Mesendoderm (in vitro differentiated cells): ENCODE data around the gene ADGRG6.
"Not testable (repeated sequence)": the region's sequence is repeated elsewhere in the genome, so short reads cannot be mapped to it uniquely, and the experiment has no call there.

Experiments
- DNase-seq: peaks from one replicate; pipeline ENCODE4 v3.0.0; 2013
- H2AK5ac ChIP-seq: 2 replicates; pipeline ENCODE4 v1.6.1; 2013; ENCODE audit warnings: low read length, inconsistent platforms
- H2BK120ac ChIP-seq: 2 replicates; pipeline ENCODE4 v1.6.1; 2013; ENCODE audit warnings: low read depth, mild to moderate bottlenecking, low read length, moderate library complexity, mixed read lengths
- H2BK15ac ChIP-seq: replicated peaks from 2 replicates; pipeline ENCODE4 v1.6.1; 2013; ENCODE audit warnings: low read depth, mild to moderate bottlenecking, moderate library complexity
- H2BK5ac ChIP-seq: 2 replicates; pipeline ENCODE4 v1.6.1; 2013; ENCODE audit warnings: low read length, inconsistent platforms
- H3K18ac ChIP-seq: 2 replicates; pipeline ENCODE4 v1.6.1; 2013; ENCODE audit warnings: mild to moderate bottlenecking, low read length, mixed read lengths
- H3K23ac ChIP-seq: one replicate; pipeline ENCODE4 v1.6.1; 2013; ENCODE audit warnings: low read length
- H3K27ac ChIP-seq: 2 replicates; pipeline ENCODE4 v1.5.1; 2013; ENCODE audit warnings: low read depth, mild to moderate bottlenecking, inconsistent platforms, low read length, moderate library complexity
- H3K27me3 ChIP-seq: 2 replicates; pipeline ENCODE4 v1.6.1; 2013; ENCODE audit warnings: low read length, control low read depth, mild to moderate bottlenecking, inconsistent platforms; ENCODE audit not compliant: insufficient read depth, poor library complexity
- H3K36me3 ChIP-seq: 2 replicates; pipeline ENCODE4 v1.6.1; 2013; ENCODE audit warnings: low read length, inconsistent platforms; ENCODE audit not compliant: control insufficient read depth, insufficient read depth
- H3K4ac ChIP-seq: one replicate; pipeline ENCODE4 v1.6.1; 2013; ENCODE audit warnings: low read depth, mild to moderate bottlenecking, low read length, moderate library complexity
- H3K4me1 ChIP-seq: 2 replicates; pipeline ENCODE4 v1.6.1; 2013; ENCODE audit warnings: low read depth, low read length, inconsistent platforms; ENCODE audit not compliant: control insufficient read depth
- H3K4me2 ChIP-seq: 2 replicates; pipeline ENCODE4 v1.6.1; 2013; ENCODE audit warnings: low read length
- H3K4me3 ChIP-seq: 2 replicates; pipeline ENCODE4 v1.5.1; 2013; ENCODE audit warnings: mild to moderate bottlenecking, low read length
- H3K56ac ChIP-seq: one replicate; pipeline ENCODE4 v1.6.1; 2013; ENCODE audit warnings: low read length
- H3K79me1 ChIP-seq: 2 replicates; pipeline ENCODE4 v1.6.1; 2013; ENCODE audit warnings: low read length, inconsistent platforms
- H3K79me2 ChIP-seq: 2 replicates; pipeline ENCODE4 v1.6.1; 2013; ENCODE audit warnings: mild to moderate bottlenecking, low read length; ENCODE audit not compliant: control insufficient read depth, insufficient read depth
- H3K9ac ChIP-seq: 2 replicates; pipeline ENCODE4 v1.6.1; 2013; ENCODE audit warnings: low read length, inconsistent platforms
- H4K5ac ChIP-seq: one replicate; pipeline ENCODE4 v1.6.1; 2013; ENCODE audit warnings: low read length
- H4K8ac ChIP-seq: one replicate; pipeline ENCODE4 v1.6.1; 2013; ENCODE audit warnings: low read depth, mild to moderate bottlenecking, control low read depth, low read length, moderate library complexity
- WGBS: extraction: QIAGEN DNeasy Blood & Tissue Kit; methylation state at CpG from one replicate; pipeline ENCODE4 v1.1.7; 2013; ENCODE audit warnings: low lambda C conversion rate, missing lambda C conversion rate; ENCODE audit not compliant: insufficient coverage; ENCODE audit errors: extremely low coverage; 5-methylcytosine and 5-hydroxymethylcytosine counted together

ADGRG6 gene

GRCh38 chr6:142343938-142344337 is 42.1 kb downstream of the ADGRG6 start:
- Histone ChIP-seq H3K79me2 (no peaks in the 10 kb centered on the region), H3K56ac (no peak overlapping the region), H2BK15ac (no peak overlapping the region), H3K36me3 (no peaks in the 10 kb centered on the region), H2BK5ac (no peak overlapping the region), H3K79me1 (no peaks in the 10 kb centered on the region), H3K18ac (no peak overlapping the region), H2AK5ac (no peak overlapping the region), H3K4me2 (no peak overlapping the region), H3K27me3 (no peaks in the 10 kb centered on the region), H3K9ac (no peak overlapping the region), H3K4me3 (no peak overlapping the region), H3K27ac (no peak overlapping the region), H4K8ac (no peak overlapping the region), H2BK120ac (no peak overlapping the region), H3K23ac (no peak overlapping the region), H3K4me1 (no peaks in the 10 kb centered on the region), H3K4ac (no peak overlapping the region), H4K5ac (no peak overlapping the region)
- no CpG with 5 or more reads among the region's 1 CpG for WGBS
- no peak for DNase-seq

- DNase-seq, result no peak
- Histone ChIP-seq H3K27ac (no peak overlapping the region), H4K5ac (no peak overlapping the region), H3K23ac (no peak overlapping the region), H3K36me3 (no peaks in the 10 kb centered on the region), H4K8ac (no peak overlapping the region), H3K4me3 (no peak overlapping the region), H3K4ac (no peak overlapping the region), H2BK15ac (no peak overlapping the region), H2BK5ac (no peak overlapping the region), H2BK120ac (no peak overlapping the region), H3K27me3 (no peaks in the 10 kb centered on the region), H3K56ac (no peak overlapping the region), H3K79me2 (no peaks in the 10 kb centered on the region), H2AK5ac (no peak overlapping the region), H3K4me2 (no peak overlapping the region), H3K79me1 (no peaks in the 10 kb centered on the region), H3K9ac (no peak overlapping the region), H3K18ac (no peak overlapping the region), H3K4me1 (no peaks in the 10 kb centered on the region)
- no CpG with 5 or more reads among the region's 1 CpG for WGBS
These were observed 43.5 kb downstream of the ADGRG6 start for GRCh38 chr6:142345261-142345660.

GRCh38 chr6:142346166-142346565 is 44.4 kb downstream of the ADGRG6 start:
- H3K79me1 ChIP-seq, H3K4me3 ChIP-seq, H3K79me2 ChIP-seq, H3K4me2 ChIP-seq, H2BK120ac ChIP-seq, H3K27ac ChIP-seq, H3K4me1 ChIP-seq, H3K27me3 ChIP-seq, H2BK15ac ChIP-seq, H4K8ac ChIP-seq, H3K56ac ChIP-seq, H3K23ac ChIP-seq, H4K5ac ChIP-seq, H3K4ac ChIP-seq, H3K18ac ChIP-seq, H2AK5ac ChIP-seq, H3K36me3 ChIP-seq, DNase-seq, H2BK5ac ChIP-seq, H3K9ac ChIP-seq: not testable (repeated sequence)
- WGBS, result no CpG with 5 or more reads among the region's 3 CpGs

- no peak for DNase-seq
- H3K27ac ChIP-seq, result no peak overlapping the region
- H3K4ac ChIP-seq, result no peak overlapping the region
- no peak overlapping the region for H3K4me3 ChIP-seq
- no peak overlapping the region for H2BK15ac ChIP-seq
- no peak overlapping the region for H2BK5ac ChIP-seq
- no peaks in the 10 kb centered on the region for H3K79me1 ChIP-seq
- H3K36me3 ChIP-seq, result no peaks in the 10 kb centered on the region
- WGBS, result no CpG with 5 or more reads among the region's 3 CpGs
- H4K8ac ChIP-seq, result no peak overlapping the region
- H3K9ac ChIP-seq, result no peak overlapping the region
- H3K4me2 ChIP-seq, result no peak overlapping the region
- no peak overlapping the region for H3K18ac ChIP-seq
- H3K56ac ChIP-seq, result no peak overlapping the region
- H3K79me2 ChIP-seq, result no peaks in the 10 kb centered on the region
- H2AK5ac ChIP-seq, result no peak overlapping the region
- no peak overlapping the region for H2BK120ac ChIP-seq
- H4K5ac ChIP-seq, result no peak overlapping the region
- no peaks in the 10 kb centered on the region for H3K27me3 ChIP-seq
- no peaks in the 10 kb centered on the region for H3K4me1 ChIP-seq
- H3K23ac ChIP-seq, result no peak overlapping the region
These were observed 47.5 kb downstream of the ADGRG6 start for GRCh38 chr6:142349215-142349823.

GRCh38 chr6:142350309-142350708 is 48.5 kb downstream of the ADGRG6 start:
- no peak overlapping the region for H3K4me3 ChIP-seq
- H3K23ac ChIP-seq, result no peak overlapping the region

GRCh38 chr6:142353690-142354089 is 51.9 kb downstream of the ADGRG6 start:
- H3K4ac ChIP-seq, result no peak overlapping the region

More at GRCh38 chr6:142350309-142350708, 48.5 kb downstream of the ADGRG6 start:
- Histone ChIP-seq H3K4me1 (no peaks in the 10 kb centered on the region), H3K27ac (no peak overlapping the region), H3K9ac (no peak overlapping the region), H2AK5ac (no peak overlapping the region), H4K8ac (no peak overlapping the region), H3K56ac (no peak overlapping the region), H3K27me3 (no peaks in the 10 kb centered on the region), H3K18ac (no peak overlapping the region), H3K36me3 (no peaks in the 10 kb centered on the region), H3K79me2 (no peaks in the 10 kb centered on the region), H3K79me1 (no peaks in the 10 kb centered on the region), H4K5ac (no peak overlapping the region), H2BK15ac (no peak overlapping the region), H3K4ac (no peak overlapping the region), H2BK120ac (no peak overlapping the region), H3K4me2 (no peak overlapping the region), H2BK5ac (no peak overlapping the region)
- no peak for DNase-seq
- WGBS, result no CpG with 5 or more reads among the region's 1 CpG

More at GRCh38 chr6:142353690-142354089, 51.9 kb downstream of the ADGRG6 start:
- H3K18ac ChIP-seq, result no peak overlapping the region
- H3K56ac ChIP-seq, result no peak overlapping the region
- no peak overlapping the region for H2BK15ac ChIP-seq
- DNase-seq, result no peak
- H3K4me2 ChIP-seq, result no peak overlapping the region
- H3K27me3 ChIP-seq, result no peaks in the 10 kb centered on the region
- H4K8ac ChIP-seq, result no peak overlapping the region
- H2BK5ac ChIP-seq, result no peak overlapping the region
- H3K4me1 ChIP-seq, result no peaks in the 10 kb centered on the region
- H3K79me2 ChIP-seq, result no peaks in the 10 kb centered on the region
- H4K5ac ChIP-seq, result no peak overlapping the region
- H3K9ac ChIP-seq, result no peak overlapping the region
- no peak overlapping the region for H2BK120ac ChIP-seq
- H3K79me1 ChIP-seq, result no peaks in the 10 kb centered on the region
- H3K23ac ChIP-seq, result no peak overlapping the region
- H3K27ac ChIP-seq, result no peak overlapping the region
- no peaks in the 10 kb centered on the region for H3K36me3 ChIP-seq
- H3K4me3 ChIP-seq, result no peak overlapping the region
- no CpG with 5 or more reads among the region's 2 CpGs for WGBS
- H2AK5ac ChIP-seq, result no peak overlapping the region
